GM18870 (cell line): Measurements from ENCODE around the gene RIN3.

Experiments used
- ATAC-seq: cut with Tn5 transposase; IDR thresholded peaks from one replicate; pipeline ENCODE4 v1.9.1; 2021; ENCODE audit warnings: moderate library complexity; ENCODE audit not compliant: unreplicated experiment

RIN3 gene

DNA sequence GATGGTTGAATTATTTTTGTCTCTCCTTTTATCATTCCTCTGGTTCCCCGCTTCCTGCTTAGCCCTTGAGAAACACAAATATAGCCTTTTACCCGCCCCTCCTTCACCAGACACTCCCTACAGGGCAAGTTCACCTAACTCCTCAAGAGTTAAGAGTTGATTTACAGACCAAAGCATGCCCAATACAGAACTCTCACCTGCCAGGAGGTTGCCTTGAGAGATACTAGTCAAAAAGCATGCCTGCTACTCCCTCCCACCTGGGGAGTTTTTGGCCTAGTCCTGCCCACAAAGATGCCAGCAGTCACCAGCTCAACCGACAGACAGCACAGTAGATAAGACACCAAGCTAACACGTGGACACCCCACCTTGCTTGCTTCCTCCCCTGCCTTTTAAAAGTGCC, 223.6 kb downstream of the RIN3 start:
- ATAC-seq: no peak

DNA sequence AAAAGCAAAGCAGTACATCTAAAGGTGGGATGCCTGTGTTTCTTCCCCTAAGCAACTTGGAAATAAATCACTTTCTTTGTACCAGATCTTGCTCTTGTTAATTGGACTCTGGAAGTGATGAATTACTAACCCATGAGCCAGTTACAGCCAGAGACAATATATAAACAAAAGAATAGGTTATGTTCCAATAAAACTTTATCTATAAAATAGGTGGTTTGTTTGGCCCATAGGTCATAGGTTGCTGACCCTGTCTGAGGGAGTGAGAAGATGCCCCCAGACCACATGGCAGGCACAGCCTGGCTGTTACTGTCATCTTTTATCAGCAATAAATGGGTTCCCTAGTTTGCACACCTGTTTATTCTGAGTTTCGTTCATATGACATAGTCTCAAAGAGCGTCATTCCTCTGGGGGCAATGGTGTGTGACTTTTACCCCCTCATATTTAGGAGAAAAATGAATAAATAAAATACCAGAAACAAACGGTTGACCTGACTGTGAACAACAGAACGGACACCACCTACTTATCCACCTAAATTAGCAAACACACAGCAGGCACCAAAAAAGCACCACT, 224.1 kb downstream of the RIN3 start:
- no peak for ATAC-seq
